SH-SY5Y (cell line): Measurements from ENCODE around the gene UQCRC2.

Experiments used
- GATA2 ChIP-seq: IDR thresholded peaks from 2 replicates; pipeline ENCODE4 v1.6.1; 2011; ENCODE audit warnings: mild to moderate bottlenecking, low read depth, low read length
- GATA3 ChIP-seq: IDR thresholded peaks from 2 replicates; pipeline ENCODE4 v1.6.1; 2011; ENCODE audit warnings: low read depth, mild to moderate bottlenecking, low read length, moderate library complexity

DNA sequence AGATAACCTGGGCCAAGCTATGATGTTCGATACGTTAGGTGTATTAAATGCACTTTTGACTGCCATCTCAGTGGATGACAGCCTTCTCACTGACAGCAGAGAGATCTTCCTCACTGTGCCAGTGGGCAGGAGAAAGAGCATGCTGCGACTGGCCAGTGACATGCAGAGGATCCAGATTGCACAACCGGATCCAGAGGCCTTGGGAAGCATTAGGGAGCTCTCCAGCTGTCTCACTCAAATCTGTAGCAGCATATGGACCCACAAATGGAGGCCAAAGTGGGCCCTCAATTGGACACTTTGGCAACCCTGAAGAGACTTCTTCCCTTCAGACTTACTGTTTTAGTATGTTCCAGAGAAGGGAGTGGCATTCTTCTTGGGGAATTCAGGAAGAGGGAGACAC is 26.9 kb downstream of the UQCRC2 start:
- no peak for TF ChIP-seq GATA2
- TF ChIP-seq GATA3: no peak
